ENCODE measurements around the gene RREB1. TPM values are rescaled to one million over a fixed set of nuclear protein-coding genes. Genes with fewer than 3 reads are reported as not detected.

RREB1 gene
- total RNA-seq, 1 experiment from 2014 or later = 35.8 TPM

GRCh38 chr6:7197747-7198146, 90.0 kb downstream of the RREB1 start:
- H2BK20ac ChIP-seq (ENCODE audit: low read depth, low read length, poor library complexity, severe bottlenecking) = no peak overlapping the region
- H3K9ac ChIP-seq (ENCODE audit: extremely low read depth, insufficient read length, low read length) = no peak overlapping the region
- no peak overlapping the region for H2AFZ ChIP-seq (ENCODE audit: low read length)
- H3K4me1 ChIP-seq (ENCODE audit: insufficient read depth, low read length) = 0 out of 2 replicates have a peak, but pooled peaks cover 4% of the 10 kb centered on the region
- H3K4ac ChIP-seq (ENCODE audit: low read depth, low read length) = no peak overlapping the region
- H4K20me1 ChIP-seq (ENCODE audit: control insufficient read depth, insufficient read depth, insufficient read length) = no peaks in the 10 kb centered on the region
- H2BK12ac ChIP-seq (ENCODE audit: insufficient read length, low read depth, low read length) = no peak overlapping the region
- Mint-ChIP-seq H3K9me3 (no peaks in the 10 kb centered on the region), H3K4me1 (peaks cover 18 to 23% of the 10 kb centered on the region in 2 experiments), H3K27me3 (ENCODE audit: low read depth) (no peaks in the 10 kb centered on the region; the same call in 1 of the 2 replicates), H3K27ac (no peak overlapping the region), H3K4me3 (no peak overlapping the region), H3K36me3 (ENCODE audit: insufficient read depth in 1 of 3, low read depth in 3 of 3) (peaks cover 4 to 16% (median 5%) of the 10 kb centered on the region in 3 experiments; a peak in 6 of 7 replicates)
- no peak overlapping the region for H3K56ac ChIP-seq (ENCODE audit: insufficient read length, low read depth, low read length)
- no peaks in the 10 kb centered on the region for H3K79me1 ChIP-seq (ENCODE audit: insufficient read depth, low read depth, low read length, poor library complexity, severe bottlenecking)
- no peak overlapping the region for H3K14ac ChIP-seq (ENCODE audit: insufficient read depth, low read length)
- H3K9me3 ChIP-seq (ENCODE audit: control insufficient read depth, low read depth, low read length) = no peaks in the 10 kb centered on the region
- no peak overlapping the region for H4K8ac ChIP-seq (replicated peaks; ENCODE audit: insufficient read length, low read depth, low read length)
- no peak overlapping the region for H2AK5ac ChIP-seq (ENCODE audit: insufficient read length, low read length)
- H3K4me2 ChIP-seq (ENCODE audit: insufficient read depth, insufficient read length, low read length) = no peak overlapping the region
- no peak for TF ChIP-seq CTCF (conservative IDR thresholded peaks at IDR 0.05)
- no peak overlapping the region for H3T11ph ChIP-seq (ENCODE audit: low read length)
- no peak overlapping the region for H4K91ac ChIP-seq (ENCODE audit: insufficient read length, low read depth, low read length)
- no peaks in the 10 kb centered on the region for H3K23me2 ChIP-seq (ENCODE audit: insufficient read length, low read depth, low read length, poor library complexity, severe bottlenecking)
- H3K79me2 ChIP-seq (ENCODE audit: insufficient read depth, low read length) = no peaks in the 10 kb centered on the region
- H2BK120ac ChIP-seq (ENCODE audit: low read depth, low read length, poor library complexity, severe bottlenecking) = no peak overlapping the region
- no peak overlapping the region for H4K5ac ChIP-seq (ENCODE audit: insufficient read length, low read depth, low read length)
- no peak for DNase-seq
- H2BK15ac ChIP-seq (ENCODE audit: low read depth, low read length) = no peak overlapping the region
- H3K27me3 ChIP-seq (ENCODE audit: insufficient read depth, low read length) = no peaks in the 10 kb centered on the region
- WGBS (ENCODE audit: extremely low coverage, insufficient read length, low lambda C conversion rate) = no CpG with 5 or more reads among the region's 6 CpGs
- H3K23ac ChIP-seq (ENCODE audit: insufficient read length, low read depth, low read length) = no peak overlapping the region
- H3K18ac ChIP-seq (ENCODE audit: insufficient read length, low read depth, low read length) = no peak overlapping the region
- H3K27ac ChIP-seq (ENCODE audit: insufficient read length, low read depth, low read length) = no peak overlapping the region
- H2BK5ac ChIP-seq (ENCODE audit: insufficient read length, low read length) = no peak overlapping the region

Measured in H9 (cell line).